ENCODE measurements around the gene ARHGAP21. TPM values are rescaled to one million over a fixed set of nuclear protein-coding genes. Genes with fewer than 3 reads are reported as not detected.

The ARHGAP21 gene
- polyA plus RNA-seq, 2 of the 4 experiments (the other 2 are of a cell fraction): 30.5 to 84.4 TPM

DNA sequence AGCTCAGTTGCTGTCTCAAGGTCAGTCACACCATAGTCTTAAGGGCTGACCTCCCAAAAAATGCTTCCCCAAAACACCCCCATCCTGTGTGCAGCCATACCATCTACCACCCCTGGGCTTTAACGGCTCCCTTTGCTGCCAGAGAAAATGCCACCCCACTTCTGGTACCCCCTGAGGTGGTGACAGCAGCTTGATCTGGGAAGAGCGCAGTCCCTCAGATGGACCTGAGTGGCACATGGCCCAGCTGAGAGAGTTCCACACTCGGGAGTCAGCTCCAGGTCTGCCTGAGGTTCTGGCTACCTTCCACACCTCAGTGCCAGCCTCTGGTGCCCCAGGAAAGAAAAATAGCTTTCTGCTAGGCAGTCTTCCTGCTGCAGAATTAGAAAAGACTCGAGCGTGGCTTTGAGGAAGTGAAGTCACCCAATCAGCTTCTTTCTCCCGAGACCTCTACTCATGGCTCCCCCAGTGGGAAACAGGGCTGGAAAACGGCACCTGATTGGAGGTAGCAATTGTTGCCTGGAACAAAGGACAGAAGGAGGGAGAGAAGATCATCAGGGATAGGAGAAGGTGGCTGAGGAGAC is 151.7 kb downstream of the ARHGAP21 start:
- no peaks in the 10 kb centered on the region for H3K9me3 ChIP-seq
- ChIA-PET CTCF (interaction anchor here (1.1 to 1.6 kb wide), 3 partner anchors 13 to 45 kb away, joined by 3 to 5 read pairs (median 5); no protein-coding TSS in a partner anchor), POLR2A (no interaction called here)
- H3K4me3 ChIP-seq: no peak overlapping the region
- TF ChIP-seq RARB (CRISPR knock-in tag; IDR thresholded peaks at IDR 0.05) (no peak), FOXS1 (CRISPR knock-in tag; IDR thresholded peaks at IDR 0.05) (no peak), PHF8 (IDR thresholded peaks at IDR 0.05; ENCODE audit: borderline replicate concordance, low read depth) (no peak), GATA3 (IDR thresholded peaks at IDR 0.05; ENCODE audit: borderline replicate concordance) (no peak), HEYL (CRISPR knock-in tag; IDR thresholded peaks at IDR 0.05) (no peak), FOSB (CRISPR knock-in tag; IDR thresholded peaks at IDR 0.05) (no peak), EHF (CRISPR knock-in tag; IDR thresholded peaks at IDR 0.05) (no peak), CBX2 (IDR thresholded peaks at IDR 0.05; ENCODE audit: borderline replicate concordance, low read depth) (no peak), HOXA7 (CRISPR knock-in tag; IDR thresholded peaks at IDR 0.05) (no peak), CHD4 (IDR thresholded peaks at IDR 0.05; ENCODE audit: borderline replicate concordance) (no peak)
- TF ChIP-seq, protein P1, sequence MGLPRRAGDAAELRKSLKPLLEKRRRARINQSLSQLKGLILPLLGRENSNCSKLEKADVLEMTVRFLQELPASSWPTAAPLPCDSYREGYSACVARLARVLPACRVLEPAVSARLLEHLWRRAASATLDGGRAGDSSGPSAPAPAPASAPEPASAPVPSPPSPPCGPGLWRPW (IDR thresholded peaks at IDR 0.05): no peak
- TF ChIP-seq, protein P2, sequence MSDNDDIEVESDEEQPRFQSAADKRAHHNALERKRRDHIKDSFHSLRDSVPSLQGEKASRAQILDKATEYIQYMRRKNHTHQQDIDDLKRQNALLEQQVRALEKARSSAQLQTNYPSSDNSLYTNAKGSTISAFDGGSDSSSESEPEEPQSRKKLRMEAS (IDR thresholded peaks at IDR 0.05): no peak
- TF ChIP-seq, protein P3, sequence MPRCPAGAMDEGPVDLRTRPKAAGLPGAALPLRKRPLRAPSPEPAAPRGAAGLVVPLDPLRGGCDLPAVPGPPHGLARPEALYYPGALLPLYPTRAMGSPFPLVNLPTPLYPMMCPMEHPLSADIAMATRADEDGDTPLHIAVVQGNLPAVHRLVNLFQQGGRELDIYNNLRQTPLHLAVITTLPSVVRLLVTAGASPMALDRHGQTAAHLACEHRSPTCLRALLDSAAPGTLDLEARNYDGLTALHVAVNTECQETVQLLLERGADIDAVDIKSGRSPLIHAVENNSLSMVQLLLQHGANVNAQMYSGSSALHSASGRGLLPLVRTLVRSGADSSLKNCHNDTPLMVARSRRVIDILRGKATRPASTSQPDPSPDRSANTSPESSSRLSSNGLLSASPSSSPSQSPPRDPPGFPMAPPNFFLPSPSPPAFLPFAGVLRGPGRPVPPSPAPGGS (IDR thresholded peaks at IDR 0.05): no peak
- TF ChIP-seq, protein P4, sequence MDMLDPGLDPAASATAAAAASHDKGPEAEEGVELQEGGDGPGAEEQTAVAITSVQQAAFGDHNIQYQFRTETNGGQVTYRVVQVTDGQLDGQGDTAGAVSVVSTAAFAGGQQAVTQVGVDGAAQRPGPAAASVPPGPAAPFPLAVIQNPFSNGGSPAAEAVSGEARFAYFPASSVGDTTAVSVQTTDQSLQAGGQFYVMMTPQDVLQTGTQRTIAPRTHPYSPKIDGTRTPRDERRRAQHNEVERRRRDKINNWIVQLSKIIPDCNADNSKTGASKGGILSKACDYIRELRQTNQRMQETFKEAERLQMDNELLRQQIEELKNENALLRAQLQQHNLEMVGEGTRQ (IDR thresholded peaks at IDR 0.05): no peak
- no peak overlapping the region for H3K4me2 ChIP-seq
- WGBS (ENCODE audit: missing lambda C conversion rate): 65% methylated on average over 6 of the region's 7 CpGs
- FAIRE-seq (no peak), DNase-seq (ENCODE audit: low read depth in 1 of 2, low spot score in 1 of 2) (no peak), ATAC-seq (peak in 1 of 2 experiments; percentile 10; a peak in 1 of 6 replicates)
- no peak overlapping the region for H3K27ac ChIP-seq
- H3K4me1 ChIP-seq: no peaks in the 10 kb centered on the region

DNA sequence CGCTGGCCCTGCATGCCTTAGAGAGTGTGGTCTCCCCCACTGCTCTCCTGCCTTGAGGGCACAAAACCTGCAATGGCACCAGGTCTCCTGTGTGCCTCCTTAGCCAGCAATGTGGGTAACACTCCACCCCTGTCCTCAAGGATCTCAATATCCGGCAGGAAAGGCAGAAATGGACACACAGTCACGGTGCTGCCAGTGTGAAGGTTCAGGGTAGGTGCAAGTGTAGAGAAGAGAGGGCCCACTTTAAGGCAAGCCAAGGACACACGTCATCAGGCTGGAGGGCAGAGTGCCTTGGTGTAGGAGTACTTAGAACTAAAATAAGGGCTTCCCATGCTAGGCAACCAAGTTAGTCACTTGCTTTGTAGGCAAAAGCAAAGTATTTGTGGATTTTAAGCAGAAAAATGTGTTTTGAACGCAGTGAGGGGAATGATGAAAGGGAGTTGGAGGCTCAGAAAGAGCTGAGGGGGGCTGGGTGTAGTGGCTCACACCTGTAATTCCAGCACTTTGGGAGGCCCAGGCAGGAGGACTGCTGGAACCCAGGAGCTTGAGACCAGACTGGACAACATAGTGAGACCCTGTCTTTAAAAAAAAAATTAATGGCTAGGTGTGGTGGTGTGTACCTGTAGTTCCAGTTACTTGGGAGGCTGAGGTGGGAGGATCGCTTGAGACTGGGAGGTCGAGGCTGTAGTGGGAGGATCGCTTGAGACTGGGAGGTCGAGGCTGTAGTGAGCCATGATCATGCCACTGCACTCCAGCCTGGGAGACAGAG is 152.8 kb downstream of the ARHGAP21 start:
- ChIA-PET CTCF (interaction anchor here (1.0 to 1.2 kb wide), 2 partner anchors 13 to 52 kb away, joined by 3 to 5 read pairs; no protein-coding TSS in a partner anchor), POLR2A (no interaction called here)
- H3K27ac ChIP-seq: no peak overlapping the region
- no peak for FAIRE-seq
- H3K4me1 ChIP-seq: no peaks in the 10 kb centered on the region
- no peaks in the 10 kb centered on the region for H3K9me3 ChIP-seq
- ATAC-seq: no peak
- TF ChIP-seq PHF8 (IDR thresholded peaks at IDR 0.05; ENCODE audit: borderline replicate concordance, low read depth): no peak
- no peak for TF ChIP-seq BHLHE40 (IDR thresholded peaks at IDR 0.05; ENCODE audit: low read depth, low read length)
- TF ChIP-seq EHF (CRISPR knock-in tag; IDR thresholded peaks at IDR 0.05): no peak
- no peak for TF ChIP-seq MAFK (IDR thresholded peaks at IDR 0.05; ENCODE audit: partially characterized antibody)
- TF ChIP-seq POLR2A (IDR thresholded peaks at IDR 0.05; ENCODE audit: low read length): no peak
- TF ChIP-seq, protein P5, sequence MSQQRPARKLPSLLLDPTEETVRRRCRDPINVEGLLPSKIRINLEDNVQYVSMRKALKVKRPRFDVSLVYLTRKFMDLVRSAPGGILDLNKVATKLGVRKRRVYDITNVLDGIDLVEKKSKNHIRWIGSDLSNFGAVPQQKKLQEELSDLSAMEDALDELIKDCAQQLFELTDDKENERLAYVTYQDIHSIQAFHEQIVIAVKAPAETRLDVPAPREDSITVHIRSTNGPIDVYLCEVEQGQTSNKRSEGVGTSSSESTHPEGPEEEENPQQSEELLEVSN (IDR thresholded peaks at IDR 0.05; ENCODE audit: borderline replicate concordance, low read depth): no peak
- no peak for TF ChIP-seq RCOR1 (IDR thresholded peaks at IDR 0.05; ENCODE audit: low read depth, low read length)
- TF ChIP-seq POLR2AphosphoS2 (conservative IDR thresholded peaks at IDR 0.05; ENCODE audit: low read length): no peak
- TF ChIP-seq, protein P6, sequence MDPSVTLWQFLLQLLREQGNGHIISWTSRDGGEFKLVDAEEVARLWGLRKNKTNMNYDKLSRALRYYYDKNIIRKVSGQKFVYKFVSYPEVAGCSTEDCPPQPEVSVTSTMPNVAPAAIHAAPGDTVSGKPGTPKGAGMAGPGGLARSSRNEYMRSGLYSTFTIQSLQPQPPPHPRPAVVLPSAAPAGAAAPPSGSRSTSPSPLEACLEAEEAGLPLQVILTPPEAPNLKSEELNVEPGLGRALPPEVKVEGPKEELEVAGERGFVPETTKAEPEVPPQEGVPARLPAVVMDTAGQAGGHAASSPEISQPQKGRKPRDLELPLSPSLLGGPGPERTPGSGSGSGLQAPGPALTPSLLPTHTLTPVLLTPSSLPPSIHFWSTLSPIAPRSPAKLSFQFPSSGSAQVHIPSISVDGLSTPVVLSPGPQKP (IDR thresholded peaks at IDR 0.05; ENCODE audit: low read depth, low read length): no peak
- TF ChIP-seq CBX8 (IDR thresholded peaks at IDR 0.05): no peak
- TF ChIP-seq, protein P4 (IDR thresholded peaks at IDR 0.05): no peak
- TF ChIP-seq CHD2 (IDR thresholded peaks at IDR 0.05; ENCODE audit: low read length, partially characterized antibody): no peak
- no peak for TF ChIP-seq NFE2L2 (conservative IDR thresholded peaks at IDR 0.05; ENCODE audit: low read length)
- TF ChIP-seq SREBF2 (IDR thresholded peaks at IDR 0.05): no peak
- TF ChIP-seq, protein P3 (IDR thresholded peaks at IDR 0.05): no peak
- TF ChIP-seq MYC (IDR thresholded peaks at IDR 0.05; ENCODE audit: borderline replicate concordance, low read length): no peak
- no peak for TF ChIP-seq MAZ (IDR thresholded peaks at IDR 0.05; ENCODE audit: borderline replicate concordance, low read depth, low read length)
- DNase-seq (ENCODE audit: low read depth in 1 of 2, low spot score in 1 of 2): no peak
- no peak overlapping the region for H3K4me2 ChIP-seq
- H3K4me3 ChIP-seq: no peak overlapping the region
- WGBS (ENCODE audit: missing lambda C conversion rate): 57% methylated on average over 9 of the region's 9 CpGs

All from A549 (cell line).